Neuron (in vitro differentiated cells): ENCODE results near the gene VAV2.

Experiments
- H2AFZ ChIP-seq: one replicate; pipeline ENCODE4 v1.6.1; 2013; ENCODE audit warnings: low read depth, mild to moderate bottlenecking, inconsistent platforms, low read length, moderate library complexity
- H3K27me3 ChIP-seq: one replicate; pipeline ENCODE4 v1.6.1; 2013; ENCODE audit warnings: low read length; ENCODE audit not compliant: insufficient read depth
- H3K36me3 ChIP-seq: one replicate; pipeline ENCODE4 v1.6.1; 2013; ENCODE audit warnings: low read length; ENCODE audit not compliant: insufficient read depth
- H3K4me1 ChIP-seq: one replicate; pipeline ENCODE4 v1.6.1; 2013; ENCODE audit warnings: low read length; ENCODE audit not compliant: insufficient read depth
- H3K4me3 ChIP-seq: 2 replicates; pipeline ENCODE4 v1.5.1; 2013; ENCODE audit warnings: mild to moderate bottlenecking, low read length, moderate library complexity
- H3K9me3 ChIP-seq: one replicate; pipeline ENCODE4 v1.6.1; 2013; ENCODE audit warnings: low read length

Gene VAV2

DNA sequence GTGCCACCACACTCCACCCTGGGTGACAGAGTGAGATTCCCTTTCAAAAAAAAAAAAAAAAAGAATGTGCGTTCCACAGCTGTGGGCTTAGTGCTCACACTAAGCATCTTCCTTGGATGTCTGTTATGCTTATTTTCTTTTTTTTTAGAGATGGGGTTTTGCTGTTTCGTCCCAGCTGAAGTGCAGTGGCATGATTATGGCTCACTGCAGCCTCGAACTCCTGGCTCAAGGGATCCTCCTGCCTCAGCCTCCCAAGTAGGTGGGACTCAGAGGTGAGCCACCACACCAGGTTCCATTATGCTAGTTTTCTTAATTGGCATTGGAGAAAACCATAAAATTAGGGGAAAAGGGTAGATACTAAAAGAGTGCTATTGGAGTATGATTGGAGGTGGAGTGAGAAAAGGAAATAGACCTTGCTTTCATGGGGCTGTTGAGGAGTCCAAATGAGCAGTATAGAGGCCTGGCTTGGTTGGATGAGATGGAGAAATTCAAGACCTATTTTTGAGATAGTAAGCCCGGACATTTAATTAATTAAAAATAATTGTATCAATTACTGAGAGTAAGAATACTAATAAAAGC, 32.2 kb upstream of the VAV2 start:
- Histone ChIP-seq H3K36me3 (peaks cover 19% of the 10 kb centered on the region), H3K27me3 (no peaks in the 10 kb centered on the region), H3K4me1 (peaks cover 9% of the 10 kb centered on the region), H3K9me3 (no peaks in the 10 kb centered on the region), H2AFZ (no peak overlapping the region), H3K4me3 (peak overlapping the region; percentile 43)

DNA sequence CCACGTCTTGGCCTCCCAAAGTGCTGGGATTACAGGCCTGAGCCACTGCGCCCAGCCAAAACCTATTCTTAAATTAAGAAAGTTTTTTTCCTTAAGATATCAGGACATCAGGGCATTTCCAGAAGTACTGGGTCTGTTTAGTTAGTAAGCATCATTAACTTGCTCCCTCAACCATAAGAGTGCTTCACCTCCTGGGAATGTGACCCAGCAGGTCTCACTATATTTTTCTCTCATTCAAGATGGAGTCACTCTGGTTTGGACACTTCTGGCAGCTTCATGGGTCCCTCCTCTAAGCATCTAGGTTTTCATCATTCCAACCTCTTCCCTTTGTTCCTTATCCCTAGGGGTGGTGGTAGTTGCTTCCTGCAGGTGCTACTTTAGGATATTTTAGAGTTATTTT, 22.8 kb upstream of the VAV2 start:
- Histone ChIP-seq H3K9me3 (peaks cover 12% of the 10 kb centered on the region), H3K4me3 (no peak overlapping the region), H3K36me3 (no peaks in the 10 kb centered on the region)

DNA sequence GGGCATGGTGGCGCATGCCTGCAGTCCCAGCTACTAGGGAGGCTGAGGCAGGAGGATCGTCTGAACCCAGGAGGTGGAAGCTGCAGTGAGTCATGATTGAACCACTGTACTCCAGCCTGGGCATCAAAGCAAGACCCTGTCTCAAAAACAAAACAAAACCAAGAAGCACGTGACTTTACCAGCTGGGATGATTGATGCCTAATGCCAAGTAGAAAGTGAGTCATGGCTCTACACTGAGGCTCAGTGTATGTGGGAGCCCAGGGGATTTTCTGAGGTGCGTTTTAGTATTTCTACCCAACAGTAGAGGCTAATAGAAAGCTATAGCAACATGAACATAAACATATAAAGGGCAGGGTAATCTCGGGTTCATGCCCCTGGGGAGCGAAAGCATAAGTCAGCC, 19.3 kb upstream of the VAV2 start:
- Histone ChIP-seq H3K4me3 (no peak overlapping the region), H3K36me3 (no peaks in the 10 kb centered on the region), H3K27me3 (no peaks in the 10 kb centered on the region), H3K4me1 (no peaks in the 10 kb centered on the region), H2AFZ (no peak overlapping the region), H3K9me3 (peaks cover 12% of the 10 kb centered on the region)

More for the DNA sequence above, 22.8 kb upstream of the VAV2 start:
- H3K27me3 ChIP-seq: no peaks in the 10 kb centered on the region
- no peaks in the 10 kb centered on the region for H3K4me1 ChIP-seq
- H2AFZ ChIP-seq: no peak overlapping the region

DNA sequence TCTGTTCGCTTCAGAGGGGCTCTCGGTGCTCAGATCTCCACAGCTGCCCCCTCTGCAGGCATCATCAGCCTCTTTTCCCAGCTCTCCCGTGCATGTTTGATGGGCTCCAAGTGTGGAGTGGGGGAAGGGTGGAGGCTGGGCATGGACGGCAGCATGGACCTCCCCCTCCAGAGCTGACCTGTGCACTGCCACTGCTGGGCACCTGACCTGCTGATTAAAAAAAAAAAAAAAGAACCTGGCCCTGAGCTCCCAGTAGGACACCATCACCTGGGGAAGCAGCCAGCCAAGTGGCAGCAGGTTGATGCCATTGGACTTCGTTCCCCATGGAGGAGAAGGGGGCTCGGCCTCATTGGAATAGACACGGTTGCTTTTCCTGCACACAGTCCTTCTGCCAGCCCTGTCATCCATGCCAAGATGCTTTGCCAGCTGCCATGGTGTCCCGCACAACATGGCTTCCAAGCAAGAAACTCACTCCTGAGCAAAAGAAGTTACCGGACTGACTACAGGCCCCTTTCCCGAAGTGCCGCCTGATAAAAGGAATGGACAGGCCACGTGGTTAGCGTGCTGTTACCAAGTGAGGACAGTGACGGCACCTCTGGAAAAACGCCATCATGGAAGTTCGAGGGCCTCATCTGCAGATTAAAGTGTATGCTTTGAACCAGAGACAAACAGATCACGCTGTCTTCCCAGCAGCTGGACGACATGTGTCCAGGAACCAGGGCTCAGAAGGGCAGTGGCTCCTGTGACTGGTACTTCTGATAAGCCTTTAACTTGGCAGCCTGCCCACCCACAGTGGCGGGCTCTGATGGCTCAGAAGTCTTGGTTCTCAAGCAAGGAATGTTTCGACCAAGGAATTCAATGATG, 18.4 kb upstream of the VAV2 start:
- Histone ChIP-seq H3K36me3 (no peaks in the 10 kb centered on the region), H3K27me3 (no peaks in the 10 kb centered on the region), H3K4me3 (no peak overlapping the region), H3K4me1 (no peaks in the 10 kb centered on the region), H3K9me3 (peaks cover 12% of the 10 kb centered on the region), H2AFZ (no peak overlapping the region)

DNA sequence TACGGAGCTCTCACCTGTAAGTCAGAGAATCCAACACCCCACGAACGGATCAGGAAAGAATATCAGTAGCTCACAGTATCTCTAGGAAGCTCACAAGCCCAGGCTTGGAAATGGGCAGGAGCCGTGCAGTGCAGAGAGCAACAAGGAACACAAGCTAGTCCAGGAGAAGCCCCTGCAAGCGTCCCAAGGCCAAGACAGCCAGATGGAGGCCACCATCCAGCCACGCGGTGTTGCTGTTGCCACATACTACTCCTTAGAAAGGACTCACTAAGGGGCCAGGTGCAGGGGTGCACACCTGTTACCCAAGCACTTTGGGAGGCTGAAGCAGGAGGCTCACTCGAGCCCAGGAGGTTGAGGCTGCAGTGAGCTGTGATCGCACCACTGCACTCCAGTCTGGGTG, 15.4 kb upstream of the VAV2 start:
- H3K27me3 ChIP-seq: no peaks in the 10 kb centered on the region
- H3K4me3 ChIP-seq: no peak overlapping the region
- no peak overlapping the region for H2AFZ ChIP-seq
- H3K9me3 ChIP-seq: peaks cover 4% of the 10 kb centered on the region
- no peaks in the 10 kb centered on the region for H3K36me3 ChIP-seq
- H3K4me1 ChIP-seq: no peaks in the 10 kb centered on the region

DNA sequence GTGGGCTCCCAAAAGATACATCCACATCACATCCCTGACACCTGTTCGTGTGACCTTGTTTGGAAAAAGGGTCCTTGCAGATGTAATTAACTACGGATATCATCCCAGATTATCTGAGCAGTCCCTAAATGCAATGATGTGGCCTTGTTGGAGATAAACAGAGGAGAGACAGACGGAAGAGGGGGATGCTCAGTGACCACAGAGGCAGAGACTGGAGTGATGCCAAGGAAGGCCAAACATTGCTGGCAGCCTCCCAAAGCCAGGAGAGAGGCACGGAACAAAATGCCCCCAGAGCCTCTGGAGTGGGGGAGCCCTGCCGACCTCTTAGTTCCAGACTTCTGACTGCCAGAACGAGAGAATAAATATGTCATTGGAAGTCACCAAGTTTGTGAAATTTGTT, 15.0 kb upstream of the VAV2 start:
- Histone ChIP-seq H2AFZ (no peak overlapping the region), H3K9me3 (peaks cover 4% of the 10 kb centered on the region), H3K4me1 (no peaks in the 10 kb centered on the region), H3K4me3 (no peak overlapping the region), H3K27me3 (no peaks in the 10 kb centered on the region), H3K36me3 (no peaks in the 10 kb centered on the region)

DNA sequence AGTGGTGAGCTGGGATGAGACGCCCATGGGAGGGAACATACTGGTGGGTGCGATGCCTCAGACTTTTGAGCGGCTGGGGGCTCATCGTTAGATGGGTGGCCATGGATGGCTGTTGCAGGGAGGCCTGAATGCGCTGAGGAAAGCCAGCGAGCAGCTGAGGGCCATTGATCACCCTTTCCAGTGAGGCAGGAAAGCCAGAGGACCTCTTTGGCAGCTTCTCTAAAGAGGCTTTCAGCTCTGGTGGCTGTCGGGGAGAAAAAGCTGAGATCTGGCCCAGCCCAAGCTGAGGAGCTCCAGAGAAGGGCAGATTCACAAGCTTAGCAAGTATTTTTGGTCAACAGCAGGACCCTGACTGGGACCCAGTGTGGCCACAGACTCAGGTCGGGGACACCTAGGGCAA, 13.3 kb upstream of the VAV2 start:
- no peaks in the 10 kb centered on the region for H3K4me1 ChIP-seq
- H3K4me3 ChIP-seq: no peak overlapping the region
- no peaks in the 10 kb centered on the region for H3K9me3 ChIP-seq
- H3K36me3 ChIP-seq: no peaks in the 10 kb centered on the region
- H2AFZ ChIP-seq: no peak overlapping the region
- no peaks in the 10 kb centered on the region for H3K27me3 ChIP-seq

DNA sequence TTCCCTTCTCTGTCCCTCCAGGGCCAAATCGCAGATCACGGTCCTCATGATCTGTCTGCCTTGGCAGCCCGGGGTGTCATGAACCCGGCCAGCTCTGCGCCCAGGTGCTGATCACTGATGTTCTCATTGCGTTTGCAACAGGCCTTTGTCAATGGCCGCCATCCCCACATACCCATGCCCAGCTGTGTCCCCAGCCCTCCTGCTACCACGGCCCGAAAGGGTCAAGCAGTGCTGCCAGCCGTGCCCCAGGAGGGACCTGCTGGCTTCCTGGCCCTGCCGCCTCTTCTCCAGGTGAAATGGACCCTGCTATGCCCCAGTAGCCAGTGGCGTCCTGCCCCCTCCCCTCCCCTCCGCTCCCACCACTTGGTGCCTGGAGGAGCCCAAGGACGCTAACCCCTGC, 12.8 kb upstream of the VAV2 start:
- H3K4me3 ChIP-seq: no peak overlapping the region
- no peak overlapping the region for H2AFZ ChIP-seq
- H3K36me3 ChIP-seq: no peaks in the 10 kb centered on the region
- H3K4me1 ChIP-seq: no peaks in the 10 kb centered on the region
- H3K27me3 ChIP-seq: no peaks in the 10 kb centered on the region
- H3K9me3 ChIP-seq: no peaks in the 10 kb centered on the region

DNA sequence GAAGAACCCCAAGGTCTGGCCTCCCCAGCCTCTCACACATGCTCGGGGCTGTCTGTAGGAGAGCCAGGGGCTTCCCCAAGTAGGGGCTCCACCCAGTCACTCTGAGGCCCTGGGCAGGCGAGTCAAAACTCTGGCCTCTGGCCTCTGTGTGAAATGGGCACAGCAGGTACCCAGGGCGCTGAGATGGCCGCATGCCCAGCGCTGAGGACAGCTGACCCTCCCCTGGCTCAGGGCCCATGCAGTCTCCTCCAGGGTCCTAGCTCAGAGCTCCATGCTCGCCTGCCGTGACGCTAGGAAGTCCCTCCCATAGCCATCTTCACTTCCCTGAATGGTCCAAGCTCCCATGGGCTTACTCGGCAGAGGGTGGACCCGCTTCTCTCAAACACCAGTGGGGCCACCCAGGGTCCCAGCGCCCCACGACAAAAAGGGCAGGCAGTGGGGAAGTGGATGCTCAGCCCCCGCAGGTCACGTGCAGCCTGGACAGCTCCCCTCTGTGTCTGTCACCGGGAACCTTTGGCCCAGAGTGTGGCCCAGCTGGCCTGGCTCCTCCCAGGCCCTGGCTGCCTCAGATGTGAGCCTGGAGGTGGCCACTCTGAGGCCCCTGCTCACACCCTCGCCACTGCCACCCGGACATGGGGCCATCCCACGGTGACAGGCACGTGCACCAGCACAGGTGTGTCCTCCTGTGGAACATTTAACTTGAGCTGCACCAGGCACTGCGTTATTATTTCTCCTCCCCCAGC, 12.2 kb upstream of the VAV2 start:
- Histone ChIP-seq H2AFZ (no peak overlapping the region), H3K27me3 (no peaks in the 10 kb centered on the region), H3K9me3 (no peaks in the 10 kb centered on the region), H3K4me1 (no peaks in the 10 kb centered on the region), H3K36me3 (no peaks in the 10 kb centered on the region), H3K4me3 (no peak overlapping the region)

DNA sequence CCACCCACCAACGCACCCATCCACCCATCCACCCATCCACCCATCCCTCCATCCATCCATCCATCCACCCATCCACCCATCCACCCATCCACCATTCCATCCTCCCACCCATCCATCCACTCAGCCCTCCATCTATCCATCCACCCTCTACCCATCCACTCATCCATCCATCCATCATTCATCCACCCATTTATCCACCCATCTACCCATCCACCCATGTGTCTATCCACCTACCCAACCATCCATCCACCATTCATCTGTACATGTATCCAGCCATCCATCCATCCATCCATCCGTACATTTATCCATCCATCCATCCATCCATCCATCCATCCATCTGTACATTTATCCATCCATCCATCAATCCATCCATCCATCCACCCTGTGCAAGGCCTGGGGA, 11.1 kb upstream of the VAV2 start:
- H2AFZ ChIP-seq: no peak overlapping the region
- no peaks in the 10 kb centered on the region for H3K9me3 ChIP-seq
- H3K4me1 ChIP-seq: no peaks in the 10 kb centered on the region
- no peaks in the 10 kb centered on the region for H3K27me3 ChIP-seq
- H3K4me3 ChIP-seq: no peak overlapping the region
- H3K36me3 ChIP-seq: no peaks in the 10 kb centered on the region

DNA sequence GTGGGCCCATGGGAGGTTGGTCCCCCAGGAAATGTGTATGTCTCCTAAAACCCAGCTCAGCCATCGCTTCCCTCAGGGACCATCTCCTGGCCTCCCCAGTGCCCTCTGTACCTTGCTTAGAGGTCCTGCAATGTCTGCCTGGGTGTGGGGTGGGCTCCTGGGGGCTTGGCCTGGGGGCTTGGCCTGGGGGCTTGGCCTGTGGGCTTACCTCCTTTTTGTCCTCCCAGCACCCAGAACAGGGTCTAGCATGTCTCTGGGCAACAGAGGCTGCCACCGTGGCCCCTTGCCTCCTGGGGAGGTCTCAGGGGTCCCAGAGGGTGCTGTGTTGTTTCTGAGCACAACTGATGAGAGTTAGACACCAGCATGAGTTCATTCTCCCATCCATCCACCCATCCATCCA, 10.7 kb upstream of the VAV2 start:
- Histone ChIP-seq H3K9me3 (no peaks in the 10 kb centered on the region), H3K4me1 (no peaks in the 10 kb centered on the region), H2AFZ (no peak overlapping the region), H3K27me3 (no peaks in the 10 kb centered on the region), H3K36me3 (no peaks in the 10 kb centered on the region), H3K4me3 (no peak overlapping the region)

DNA sequence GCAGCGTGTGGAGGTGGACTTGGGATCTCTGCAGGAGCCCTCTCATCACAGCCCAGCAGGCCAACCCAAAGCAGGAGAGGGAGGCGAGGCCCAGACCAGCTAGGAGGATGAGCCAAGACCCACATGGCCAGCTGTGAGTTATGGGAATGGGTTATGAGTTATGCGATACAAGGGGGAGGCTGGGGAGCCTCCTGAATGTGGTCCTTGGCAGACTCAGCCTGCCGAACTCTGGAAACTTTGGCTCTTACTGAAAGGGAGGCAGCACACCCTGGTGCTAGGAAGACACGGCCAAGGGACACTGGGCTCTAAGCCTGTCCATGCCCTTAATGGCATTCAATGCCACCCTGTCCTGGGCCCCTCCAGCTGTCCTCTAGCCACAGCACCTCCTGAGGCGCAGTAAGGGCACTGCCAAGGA, 7.7 kb upstream of the VAV2 start:
- H3K27me3 ChIP-seq: no peaks in the 10 kb centered on the region
- H3K4me1 ChIP-seq: no peaks in the 10 kb centered on the region
- no peak overlapping the region for H3K4me3 ChIP-seq

DNA sequence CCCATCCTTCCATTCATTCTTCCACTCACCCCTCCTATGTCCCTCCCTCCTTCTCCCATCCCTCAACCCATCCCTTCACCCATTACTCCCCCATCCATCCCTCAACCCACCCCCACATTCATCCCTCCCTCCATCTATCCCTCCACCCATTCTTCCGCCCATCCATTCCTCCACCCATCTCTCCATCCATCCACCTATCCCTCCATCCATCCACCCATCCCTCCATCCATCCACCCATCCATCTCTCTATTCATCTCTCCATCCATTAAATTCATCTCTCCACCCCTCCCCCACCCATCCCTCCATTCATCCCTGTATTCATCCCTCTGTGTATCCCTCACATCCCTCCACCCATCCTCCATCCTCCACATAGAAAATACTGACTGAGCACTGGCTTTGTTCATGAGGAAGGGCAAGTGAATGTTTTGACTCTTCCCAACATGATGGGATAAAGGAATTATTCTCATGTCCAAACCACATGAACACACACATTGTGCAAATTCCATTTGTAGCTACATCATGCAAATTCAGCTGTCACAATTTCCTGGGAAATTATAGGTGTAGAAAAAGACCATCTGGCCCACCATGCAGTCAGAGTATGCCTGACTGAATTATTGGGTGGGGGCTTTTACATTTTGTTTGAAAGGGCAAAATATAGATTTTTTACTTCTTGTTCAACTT, 6.9 kb upstream of the VAV2 start:
- Histone ChIP-seq H3K9me3 (no peaks in the 10 kb centered on the region), H3K4me3 (no peak overlapping the region), H2AFZ (no peak overlapping the region), H3K4me1 (peaks cover 3% of the 10 kb centered on the region), H3K36me3 (no peaks in the 10 kb centered on the region), H3K27me3 (no peaks in the 10 kb centered on the region)

More for the DNA sequence above, 7.7 kb upstream of the VAV2 start:
- Histone ChIP-seq H3K36me3 (no peaks in the 10 kb centered on the region), H3K9me3 (no peaks in the 10 kb centered on the region), H2AFZ (no peak overlapping the region)
